ENCODE results near the gene ZNF160. TPM values are rescaled to one million over a fixed set of nuclear protein-coding genes. Genes with fewer than 3 reads are reported as not detected.

ZNF160 gene
- total and polyA plus RNA-seq, 9 of the 15 experiments (the other 6 are each of a cell fraction or from before 2014, with no cell fraction given), result 3.6 to 22.1 (median 11.8) TPM

DNA sequence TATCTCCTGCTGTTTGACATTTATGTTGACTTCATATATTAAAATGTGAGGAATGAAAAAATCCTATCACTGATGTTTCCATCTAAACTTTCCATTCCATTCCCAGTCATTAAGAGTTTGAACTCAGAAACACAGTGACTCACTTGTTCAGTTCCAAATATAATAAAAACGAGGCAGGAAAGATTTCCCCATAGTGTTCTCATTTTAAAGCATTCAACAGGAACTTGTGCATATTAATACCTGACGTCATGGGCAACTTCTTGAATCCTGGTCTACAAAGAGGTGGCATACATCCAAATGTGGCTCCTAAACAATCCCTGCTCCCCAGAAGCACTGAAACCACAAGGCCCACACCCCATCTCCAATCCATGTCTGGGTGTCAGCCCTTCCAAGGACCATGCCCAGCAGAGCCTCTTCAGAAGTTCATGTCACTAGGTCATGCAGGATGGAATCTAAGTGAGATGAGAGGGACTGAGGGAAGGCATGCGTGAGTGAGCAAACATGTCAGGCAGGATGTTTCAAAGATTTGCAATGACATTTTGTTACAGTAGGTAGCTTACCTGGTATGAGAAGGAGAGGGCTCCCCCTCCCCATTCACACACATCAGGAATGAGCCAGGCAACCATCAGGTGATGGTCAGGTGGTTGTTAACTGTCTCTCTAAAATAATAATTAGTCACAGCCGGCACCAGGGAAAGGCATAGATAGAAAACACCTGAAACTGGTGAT is 68.1 kb downstream of the ZNF160 start:
- no peak overlapping the region for H3K27ac ChIP-seq (ENCODE audit: extremely low read depth, low read depth, low read length)
- ChIA-PET CTCF (ENCODE audit: low intra/inter-chr PET ratio) (no interaction called here), POLR2A (no interaction called here)
- no peak for ATAC-seq
- intact Hi-C loops (cut with micrococcal nuclease), result no loop called here
- in situ Hi-C loops (cut with MboI), result no loop called here
- no peaks in the 10 kb centered on the region for H3K79me2 ChIP-seq (ENCODE audit: control insufficient read depth, insufficient read depth, low read length)
- H3K36me3 ChIP-seq (ENCODE audit: control insufficient read depth, insufficient read depth, low read length), result no peaks in the 10 kb centered on the region
- H4K20me1 ChIP-seq (replicated peaks; ENCODE audit: control insufficient read depth, insufficient read depth, low read length), result no peaks in the 10 kb centered on the region
- H3K4me2 ChIP-seq (ENCODE audit: insufficient read depth, low read length), result no peak overlapping the region
- no peaks in the 10 kb centered on the region for H3K9me3 ChIP-seq (replicated peaks; ENCODE audit: control insufficient read depth, insufficient read depth, low read depth, low read length)
- TF ChIP-seq, protein P1, sequence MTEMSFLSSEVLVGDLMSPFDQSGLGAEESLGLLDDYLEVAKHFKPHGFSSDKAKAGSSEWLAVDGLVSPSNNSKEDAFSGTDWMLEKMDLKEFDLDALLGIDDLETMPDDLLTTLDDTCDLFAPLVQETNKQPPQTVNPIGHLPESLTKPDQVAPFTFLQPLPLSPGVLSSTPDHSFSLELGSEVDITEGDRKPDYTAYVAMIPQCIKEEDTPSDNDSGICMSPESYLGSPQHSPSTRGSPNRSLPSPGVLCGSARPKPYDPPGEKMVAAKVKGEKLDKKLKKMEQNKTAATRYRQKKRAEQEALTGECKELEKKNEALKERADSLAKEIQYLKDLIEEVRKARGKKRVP (CRISPR knock-in tag; IDR thresholded peaks at IDR 0.05), result no peak
- TF ChIP-seq BRD9 (IDR thresholded peaks at IDR 0.05; ENCODE audit: low read depth, partially characterized antibody), result no peak
- TF ChIP-seq, protein P2, sequence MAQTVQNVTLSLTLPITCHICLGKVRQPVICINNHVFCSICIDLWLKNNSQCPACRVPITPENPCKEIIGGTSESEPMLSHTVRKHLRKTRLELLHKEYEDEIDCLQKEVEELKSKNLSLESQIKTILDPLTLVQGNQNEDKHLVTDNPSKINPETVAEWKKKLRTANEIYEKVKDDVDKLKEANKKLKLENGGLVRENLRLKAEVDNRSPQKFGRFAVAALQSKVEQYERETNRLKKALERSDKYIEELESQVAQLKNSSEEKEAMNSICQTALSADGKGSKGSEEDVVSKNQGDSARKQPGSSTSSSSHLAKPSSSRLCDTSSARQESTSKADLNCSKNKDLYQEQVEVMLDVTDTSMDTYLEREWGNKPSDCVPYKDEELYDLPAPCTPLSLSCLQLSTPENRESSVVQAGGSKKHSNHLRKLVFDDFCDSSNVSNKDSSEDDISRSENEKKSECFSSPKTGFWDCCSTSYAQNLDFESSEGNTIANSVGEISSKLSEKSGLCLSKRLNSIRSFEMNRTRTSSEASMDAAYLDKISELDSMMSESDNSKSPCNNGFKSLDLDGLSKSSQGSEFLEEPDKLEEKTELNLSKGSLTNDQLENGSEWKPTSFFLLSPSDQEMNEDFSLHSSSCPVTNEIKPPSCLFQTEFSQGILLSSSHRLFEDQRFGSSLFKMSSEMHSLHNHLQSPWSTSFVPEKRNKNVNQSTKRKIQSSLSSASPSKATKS (CRISPR knock-in tag; IDR thresholded peaks at IDR 0.05), result no peak
- TF ChIP-seq MAZ (CRISPR knock-in tag; conservative IDR thresholded peaks at IDR 0.05 in 1 of 2, IDR thresholded peaks at IDR 0.05 in 1 of 2), result no peak
- no peak for TF ChIP-seq ZNF354B (CRISPR knock-in tag; IDR thresholded peaks at IDR 0.05)
- no peak for TF ChIP-seq ZNF589 (CRISPR knock-in tag; IDR thresholded peaks at IDR 0.05; ENCODE audit: low read depth)
- no peak for TF ChIP-seq SMARCA5 (IDR thresholded peaks at IDR 0.05)
- no peak for TF ChIP-seq TCF15 (CRISPR knock-in tag; IDR thresholded peaks at IDR 0.05)
- no peak for TF ChIP-seq MEF2D (tag; conservative IDR thresholded peaks at IDR 0.05; ENCODE audit: low read depth)
- H3K27me3 ChIP-seq (ENCODE audit: control insufficient read depth in 2 of 2, insufficient read depth in 2 of 2, low read length in 2 of 2), result peaks cover 0 to 10% of the 10 kb centered on the region in 2 experiments; a peak in 2 of 5 replicates
- no peak for FAIRE-seq
- H3K4me1 ChIP-seq (replicated peaks in 1 of 2; ENCODE audit: control insufficient read depth in 2 of 2, insufficient read depth in 2 of 2, low read length in 2 of 2), result peaks cover 0 to 4% of the 10 kb centered on the region in 2 experiments; a peak in 1 of 5 replicates
- no peak overlapping the region for H2AFZ ChIP-seq (ENCODE audit: low read depth, low read length)
- no peak overlapping the region for H3K9ac ChIP-seq (ENCODE audit: insufficient read depth in 1 of 2, low read depth in 2 of 2, low read length in 2 of 2)
- no TSS peak for BruUV-seq (replicated peaks)
- H3K4me3 ChIP-seq, result no peak overlapping the region
- DNase-seq (ENCODE audit: extremely low read depth in 1 of 4, low spot score in 3 of 4), result no peak
- no peaks in the 10 kb centered on the region for H3K9me1 ChIP-seq (ENCODE audit: control insufficient read depth, insufficient read depth, low read length)
- 10% methylated on average over 4 of the region's 4 CpGs for WGBS (ENCODE audit: insufficient coverage, low coverage, missing lambda C conversion rate)

Measured in K562 (cell line).